ENCODE data around the gene RNF34. TPM values are rescaled to one million over a fixed set of nuclear protein-coding genes. Genes with fewer than 3 reads are reported as not detected.

RNF34 gene
- total RNA-seq, 1 donor from 2014 or later = 60.7 TPM

GRCh38 chr12:121440768-121441167, 40.9 kb downstream of the RNF34 start:
- H3K27me3 Mint-ChIP-seq (ENCODE audit: low read depth) = no peaks in the 10 kb centered on the region
- H3K36me3 Mint-ChIP-seq (ENCODE audit: low read depth) = peaks cover 40% of the 10 kb centered on the region
- no peak overlapping the region for H3K4me3 Mint-ChIP-seq
- peaks cover 8% of the 10 kb centered on the region for H3K9me3 Mint-ChIP-seq
- H3K4me1 Mint-ChIP-seq = peaks cover 10% of the 10 kb centered on the region
- TF ChIP-seq CTCF (conservative IDR thresholded peaks at IDR 0.05) = no peak
- DNase-seq (ENCODE audit: low read depth, low spot score) = no peak
- H3K27ac Mint-ChIP-seq (ENCODE audit: unreplicated experiment) = no peak overlapping the region

- H3K9me3 Mint-ChIP-seq = peaks cover 6% of the 10 kb centered on the region
- no peak for DNase-seq (ENCODE audit: low read depth, low spot score)
- H3K4me3 Mint-ChIP-seq = no peak overlapping the region
- H3K4me1 Mint-ChIP-seq = peaks cover 12% of the 10 kb centered on the region
- TF ChIP-seq CTCF (conservative IDR thresholded peaks at IDR 0.05) = no peak
- H3K36me3 Mint-ChIP-seq (ENCODE audit: low read depth) = peaks cover 32% of the 10 kb centered on the region
- no peaks in the 10 kb centered on the region for H3K27me3 Mint-ChIP-seq (ENCODE audit: low read depth)
- no peak overlapping the region for H3K27ac Mint-ChIP-seq (ENCODE audit: unreplicated experiment)
These were observed 41.6 kb downstream of the RNF34 start for GRCh38 chr12:121441555-121441954.

- Mint-ChIP-seq H3K9me3 (peaks cover 2% of the 10 kb centered on the region), H3K27me3 (ENCODE audit: low read depth) (no peaks in the 10 kb centered on the region), H3K4me1 (peaks cover 16% of the 10 kb centered on the region), H3K36me3 (ENCODE audit: low read depth) (peaks cover 24% of the 10 kb centered on the region), H3K27ac (ENCODE audit: unreplicated experiment) (no peak overlapping the region), H3K4me3 (no peak overlapping the region)
- no peak for DNase-seq (ENCODE audit: low read depth, low spot score)
- no peak for TF ChIP-seq CTCF (conservative IDR thresholded peaks at IDR 0.05)
These were observed 42.4 kb downstream of the RNF34 start for GRCh38 chr12:121442028-121442948.

GRCh38 chr12:121443193-121443870, 43.4 kb downstream of the RNF34 start:
- no peaks in the 10 kb centered on the region for H3K27me3 Mint-ChIP-seq (ENCODE audit: low read depth)
- no peaks in the 10 kb centered on the region for H3K9me3 Mint-ChIP-seq
- peak overlapping the region; percentile 44 for H3K4me3 Mint-ChIP-seq
- H3K36me3 Mint-ChIP-seq (ENCODE audit: low read depth) = peaks cover 15% of the 10 kb centered on the region
- DNase-seq (ENCODE audit: low read depth, low spot score) = peak; percentile 94
- no peak overlapping the region for H3K27ac Mint-ChIP-seq (ENCODE audit: unreplicated experiment)
- peaks cover 14% of the 10 kb centered on the region for H3K4me1 Mint-ChIP-seq
- TF ChIP-seq CTCF (conservative IDR thresholded peaks at IDR 0.05) = peak; percentile 85

GRCh38 chr12:121443911-121444841, 44.3 kb downstream of the RNF34 start:
- peaks cover 10% of the 10 kb centered on the region for H3K4me1 Mint-ChIP-seq
- TF ChIP-seq CTCF (conservative IDR thresholded peaks at IDR 0.05) = no peak
- no peak for DNase-seq (ENCODE audit: low read depth, low spot score)
- H3K27me3 Mint-ChIP-seq (ENCODE audit: low read depth) = no peaks in the 10 kb centered on the region
- no peak overlapping the region for H3K27ac Mint-ChIP-seq (ENCODE audit: unreplicated experiment)
- peaks cover 15% of the 10 kb centered on the region for H3K36me3 Mint-ChIP-seq (ENCODE audit: low read depth)
- no peaks in the 10 kb centered on the region for H3K9me3 Mint-ChIP-seq
- peak overlapping the region; percentile 61 for H3K4me3 Mint-ChIP-seq
